Uterus (tissue), 2 donors: ENCODE results near the gene LRRC4C.

ENCODE experiments used
- POLR2A ChIP-seq, 2 donors: fragments of 450-650 bp; IDR thresholded peaks; one replicate each; pipeline ENCODE4 v1.6.1; 2016; ENCODE audit warnings: antibody characterized with exemption in 2 of 2, mild to moderate bottlenecking in 1 of 2, moderate library complexity in 1 of 2
- TF ChIP-seq, protein P1 (sequence below), 4 experiments: fragments of 200-600 bp in 2 of 4; fragments of 450-650 bp in 2 of 4; sonication (generic) in 2 of 4; IDR thresholded peaks; one replicate each; pipeline ENCODE4 v1.5.1; 2016 to 2019; ENCODE audit warnings: antibody characterized with exemption in 4 of 4, mild to moderate bottlenecking in 2 of 4, moderate library complexity in 1 of 4

DNA sequence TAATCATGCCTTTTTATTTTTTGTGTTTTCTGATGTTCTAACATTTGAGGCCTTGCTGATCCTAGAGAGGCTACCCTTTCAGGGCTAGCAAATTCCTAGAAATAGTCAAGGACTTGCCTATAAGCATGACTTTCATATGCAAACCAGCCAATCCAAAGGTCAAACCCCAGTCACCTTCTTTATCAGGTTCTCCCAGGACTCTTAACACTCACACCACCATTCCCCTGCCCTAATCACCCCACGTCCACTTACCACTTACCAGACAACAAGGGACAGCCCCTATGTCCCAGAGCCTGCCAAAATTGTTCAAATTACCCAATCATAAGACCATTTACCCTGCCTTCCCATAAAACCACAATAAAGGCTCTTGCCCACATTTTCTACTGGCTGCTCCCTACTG, 1339.8 kb downstream of the LRRC4C start:
- TF ChIP-seq, protein P1, sequence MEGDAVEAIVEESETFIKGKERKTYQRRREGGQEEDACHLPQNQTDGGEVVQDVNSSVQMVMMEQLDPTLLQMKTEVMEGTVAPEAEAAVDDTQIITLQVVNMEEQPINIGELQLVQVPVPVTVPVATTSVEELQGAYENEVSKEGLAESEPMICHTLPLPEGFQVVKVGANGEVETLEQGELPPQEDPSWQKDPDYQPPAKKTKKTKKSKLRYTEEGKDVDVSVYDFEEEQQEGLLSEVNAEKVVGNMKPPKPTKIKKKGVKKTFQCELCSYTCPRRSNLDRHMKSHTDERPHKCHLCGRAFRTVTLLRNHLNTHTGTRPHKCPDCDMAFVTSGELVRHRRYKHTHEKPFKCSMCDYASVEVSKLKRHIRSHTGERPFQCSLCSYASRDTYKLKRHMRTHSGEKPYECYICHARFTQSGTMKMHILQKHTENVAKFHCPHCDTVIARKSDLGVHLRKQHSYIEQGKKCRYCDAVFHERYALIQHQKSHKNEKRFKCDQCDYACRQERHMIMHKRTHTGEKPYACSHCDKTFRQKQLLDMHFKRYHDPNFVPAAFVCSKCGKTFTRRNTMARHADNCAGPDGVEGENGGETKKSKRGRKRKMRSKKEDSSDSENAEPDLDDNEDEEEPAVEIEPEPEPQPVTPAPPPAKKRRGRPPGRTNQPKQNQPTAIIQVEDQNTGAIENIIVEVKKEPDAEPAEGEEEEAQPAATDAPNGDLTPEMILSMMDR (IDR thresholded peaks at IDR 0.05) = no peak
- TF ChIP-seq POLR2A (IDR thresholded peaks at IDR 0.05) = no peak
